Loucy (cell line): ENCODE measurements around the gene NPRL2.

Experiments
- CTCF ChIP-seq: fragments of 200-600 bp; sonication (generic); conservative IDR thresholded peaks from 2 replicates; pipeline ENCODE4 v1.5.1; 2014; ENCODE audit warnings: mild to moderate bottlenecking, antibody characterized with exemption, low read length
- EZH2phosphoT487 ChIP-seq: fragments of 200-600 bp; IDR thresholded peaks from 2 replicates; pipeline ENCODE4 v1.6.1; 2018; ENCODE audit warnings: antibody characterized with exemption, mild to moderate bottlenecking, moderate library complexity, borderline replicate concordance

- TF ChIP-seq CTCF (no peak), EZH2phosphoT487 (no peak)
These were observed at the start of gene NPRL2, which contains the start of gene CYB561D2 for GRCh38 chr3:50350527-50351322.
